ENCODE results near the gene DENND10.

Gene DENND10

GRCh38 chr10:119103903-119104653 is at the start of gene DENND10:
DENND10 (plus strand) TSS chr10:119104113; CDS start chr10:119104143, 30 bp downstream.
- peaks cover 10% of the 10 kb centered on the region for H3K36me3 Mint-ChIP-seq (ENCODE audit: low read depth)
- no peaks in the 10 kb centered on the region for H3K4me1 Mint-ChIP-seq
- no peak for TF ChIP-seq CTCF (IDR thresholded peaks at IDR 0.05; ENCODE audit: unreplicated experiment in 3 of 3)
- peaks cover 9% of the 10 kb centered on the region for H3K27me3 Mint-ChIP-seq (ENCODE audit: low read depth)
- peak within 1 kb of the TSS; percentile 88 to 90 (median 90) for H3K4me3 Mint-ChIP-seq
- H3K9me3 Mint-ChIP-seq: no peaks in the 10 kb centered on the region
- H3K27ac Mint-ChIP-seq: peak within 1 kb of the TSS in 2 of 3 experiments; percentile 56 to 79

- Mint-ChIP-seq H3K36me3 (ENCODE audit: low read depth) (peaks cover 98% of the 10 kb centered on the region), H3K27ac (no peak overlapping the region), H3K4me1 (no peaks in the 10 kb centered on the region)
These were observed 48.4 kb upstream of the DENND10 start for GRCh38 chr10:119055472-119055871.

GRCh38 chr10:119058010-119058409 is 45.9 kb upstream of the DENND10 start:
- Mint-ChIP-seq H3K36me3 (ENCODE audit: low read depth) (peaks cover 91% of the 10 kb centered on the region), H3K9me3 (no peaks in the 10 kb centered on the region), H3K27ac (no peak overlapping the region), H3K4me1 (no peaks in the 10 kb centered on the region), H3K27me3 (ENCODE audit: low read depth) (no peaks in the 10 kb centered on the region), H3K4me3 (no peak overlapping the region)
- no peak for TF ChIP-seq CTCF (IDR thresholded peaks at IDR 0.05; ENCODE audit: unreplicated experiment in 3 of 3)

More at GRCh38 chr10:119055472-119055871, 48.4 kb upstream of the DENND10 start:
- Mint-ChIP-seq H3K4me3 (no peak overlapping the region), H3K27me3 (ENCODE audit: low read depth) (no peaks in the 10 kb centered on the region), H3K9me3 (no peaks in the 10 kb centered on the region)
- TF ChIP-seq CTCF (IDR thresholded peaks at IDR 0.05; ENCODE audit: unreplicated experiment in 3 of 3): no peak

GRCh38 chr10:119059557-119059956 is 44.4 kb upstream of the DENND10 start:
- Mint-ChIP-seq H3K9me3 (no peaks in the 10 kb centered on the region), H3K27me3 (ENCODE audit: low read depth) (no peaks in the 10 kb centered on the region), H3K36me3 (ENCODE audit: low read depth) (peaks cover 90% of the 10 kb centered on the region), H3K27ac (no peak overlapping the region), H3K4me1 (no peaks in the 10 kb centered on the region), H3K4me3 (no peak overlapping the region)
- no peak for TF ChIP-seq CTCF (IDR thresholded peaks at IDR 0.05; ENCODE audit: unreplicated experiment in 3 of 3)

GRCh38 chr10:119060107-119060506 is 43.8 kb upstream of the DENND10 start:
- Mint-ChIP-seq H3K27ac (no peak overlapping the region), H3K9me3 (no peaks in the 10 kb centered on the region), H3K4me1 (no peaks in the 10 kb centered on the region), H3K36me3 (ENCODE audit: low read depth) (peaks cover 90% of the 10 kb centered on the region), H3K4me3 (no peak overlapping the region), H3K27me3 (ENCODE audit: low read depth) (no peaks in the 10 kb centered on the region)
- TF ChIP-seq CTCF (IDR thresholded peaks at IDR 0.05; ENCODE audit: unreplicated experiment in 3 of 3): no peak

- peaks cover 92% of the 10 kb centered on the region for H3K36me3 Mint-ChIP-seq (ENCODE audit: low read depth)
- H3K4me3 Mint-ChIP-seq: no peak overlapping the region
- no peaks in the 10 kb centered on the region for H3K27me3 Mint-ChIP-seq (ENCODE audit: low read depth)
- H3K4me1 Mint-ChIP-seq: no peaks in the 10 kb centered on the region
- no peak overlapping the region for H3K27ac Mint-ChIP-seq
- H3K9me3 Mint-ChIP-seq: no peaks in the 10 kb centered on the region
- no peak for TF ChIP-seq CTCF (IDR thresholded peaks at IDR 0.05; ENCODE audit: unreplicated experiment in 3 of 3)
These were observed 42.6 kb upstream of the DENND10 start for GRCh38 chr10:119061352-119061751.
